Measurements from ENCODE around the gene RHOH.
A peak's percentile ranks its signal among the peaks of the same experiment; 100 is the strongest.

The RHOH gene

DNA sequence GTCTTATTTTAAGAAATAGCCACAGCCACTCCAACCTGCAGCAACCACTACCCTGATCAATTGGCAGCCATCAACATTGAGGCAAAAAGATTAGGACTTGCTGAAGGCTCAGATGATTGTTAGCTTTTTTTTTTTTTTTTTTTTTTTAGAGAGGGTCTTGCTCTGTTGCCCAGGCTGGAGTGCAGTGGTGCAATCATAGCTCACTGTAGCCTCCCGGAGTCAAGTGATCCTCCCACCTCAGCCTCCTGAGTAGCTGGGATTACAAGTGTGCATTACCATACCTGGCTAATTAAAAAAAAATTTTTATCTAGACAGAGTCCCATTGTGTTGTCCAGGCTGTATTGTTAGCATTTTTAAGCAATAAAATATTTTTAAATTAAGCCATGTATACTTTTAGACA, 26.5 kb downstream of the RHOH start:
- peaks cover 3 to 12% of the 10 kb centered on the region in 2 donors for H3K9me3 Mint-ChIP-seq
- no peak for ATAC-seq (replicated peaks)
- no peak overlapping the region for H3K4me3 Mint-ChIP-seq
- peaks cover 43 to 74% of the 10 kb centered on the region in 2 donors for H3K4me1 Mint-ChIP-seq
- DNase-seq, result no peak
- H3K27ac Mint-ChIP-seq, result no peak overlapping the region
- H3K27me3 Mint-ChIP-seq, result no peaks in the 10 kb centered on the region
- peaks cover 30 to 51% of the 10 kb centered on the region in 2 donors for H3K36me3 Mint-ChIP-seq

DNA sequence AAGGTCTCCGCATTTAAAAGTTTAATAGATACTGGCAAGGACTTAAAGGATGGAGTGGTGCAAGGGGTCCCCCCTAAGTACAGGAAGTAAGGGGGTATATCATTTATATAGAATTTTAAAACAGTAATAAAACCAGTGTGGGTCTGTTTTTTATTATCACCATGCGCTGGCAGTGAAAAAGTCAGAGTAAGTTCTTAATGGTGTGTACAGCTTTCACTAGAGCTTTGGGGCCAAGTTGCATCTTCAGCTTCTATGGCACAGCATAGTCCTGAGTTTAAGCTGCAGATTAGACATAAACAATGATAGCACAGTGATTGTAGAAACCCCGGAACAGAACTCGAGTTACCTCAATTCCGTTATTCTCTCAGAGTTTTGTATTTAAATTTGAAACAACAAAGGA, 27.6 kb downstream of the RHOH start:
- no peaks in the 10 kb centered on the region for H3K27me3 Mint-ChIP-seq
- peak overlapping the region; percentile 47 for H3K27ac Mint-ChIP-seq
- DNase-seq (no peak), ATAC-seq (replicated peaks) (no peak)
- no peak overlapping the region for H3K4me3 Mint-ChIP-seq
- peaks cover 49 to 80% of the 10 kb centered on the region in 2 donors for H3K4me1 Mint-ChIP-seq
- H3K9me3 Mint-ChIP-seq, result peaks cover 3 to 12% of the 10 kb centered on the region in 2 donors
- H3K36me3 Mint-ChIP-seq, result peaks cover 28 to 47% of the 10 kb centered on the region in 2 donors

DNA sequence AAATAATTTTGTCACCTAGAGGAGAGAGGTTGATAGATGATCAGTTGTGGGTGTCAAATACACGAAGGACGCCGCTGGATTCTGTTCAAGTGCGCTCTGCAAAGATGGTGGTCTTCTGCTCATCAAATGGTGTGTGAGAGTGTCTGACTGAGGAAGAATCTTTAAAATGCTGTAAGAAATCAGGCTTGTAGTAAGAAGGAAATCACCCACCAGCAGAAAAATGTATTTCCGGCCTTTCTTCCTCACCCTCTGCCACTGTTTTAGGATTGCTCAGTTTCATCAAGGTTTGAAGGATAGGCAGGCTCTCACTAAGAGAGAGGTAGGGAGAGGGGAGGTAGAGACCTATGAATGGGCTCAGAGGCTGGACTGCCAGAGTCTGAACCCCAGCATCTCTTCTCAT, 28.7 kb downstream of the RHOH start:
- H3K36me3 Mint-ChIP-seq, result peaks cover 28 to 47% of the 10 kb centered on the region in 2 donors
- no peak overlapping the region for H3K4me3 Mint-ChIP-seq
- H3K27ac Mint-ChIP-seq, result peak overlapping the region; percentile 81
- H3K9me3 Mint-ChIP-seq, result peaks cover 3 to 12% of the 10 kb centered on the region in 2 donors
- no peaks in the 10 kb centered on the region for H3K27me3 Mint-ChIP-seq
- H3K4me1 Mint-ChIP-seq, result peaks cover 47 to 80% of the 10 kb centered on the region in 2 donors
- ATAC-seq (replicated peaks), result no peak
- DNase-seq, result no peak

DNA sequence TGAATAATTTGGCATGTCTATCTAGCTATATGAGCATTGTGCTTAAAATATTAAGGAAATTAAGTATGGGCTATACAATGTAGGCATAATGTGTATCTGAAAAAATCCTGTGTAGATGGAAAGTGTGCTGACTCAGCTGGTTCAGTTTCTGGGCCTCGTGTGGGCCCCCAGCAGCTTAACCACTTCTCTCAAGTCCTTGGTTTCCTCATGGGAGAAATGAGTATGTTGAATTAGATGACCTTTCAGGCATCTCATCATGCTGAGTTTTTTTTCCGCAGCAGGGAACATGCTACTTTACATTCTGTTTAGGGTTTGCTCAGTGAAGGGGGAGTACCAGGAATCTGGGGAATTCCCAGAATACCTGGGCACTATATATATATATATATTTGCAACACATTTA, 30.5 kb downstream of the RHOH start:
- DNase-seq (peak; percentile 73), ATAC-seq (replicated peaks) (peak; percentile 81 to 84)
- Mint-ChIP-seq H3K27ac (peak overlapping the region; percentile 82), H3K4me3 (peak overlapping the region; percentile 26 to 29), H3K4me1 (peaks cover 50 to 85% of the 10 kb centered on the region in 2 donors), H3K27me3 (no peaks in the 10 kb centered on the region), H3K9me3 (peaks cover 1 to 4% of the 10 kb centered on the region in 2 donors), H3K36me3 (peaks cover 28 to 45% of the 10 kb centered on the region in 2 donors)

DNA sequence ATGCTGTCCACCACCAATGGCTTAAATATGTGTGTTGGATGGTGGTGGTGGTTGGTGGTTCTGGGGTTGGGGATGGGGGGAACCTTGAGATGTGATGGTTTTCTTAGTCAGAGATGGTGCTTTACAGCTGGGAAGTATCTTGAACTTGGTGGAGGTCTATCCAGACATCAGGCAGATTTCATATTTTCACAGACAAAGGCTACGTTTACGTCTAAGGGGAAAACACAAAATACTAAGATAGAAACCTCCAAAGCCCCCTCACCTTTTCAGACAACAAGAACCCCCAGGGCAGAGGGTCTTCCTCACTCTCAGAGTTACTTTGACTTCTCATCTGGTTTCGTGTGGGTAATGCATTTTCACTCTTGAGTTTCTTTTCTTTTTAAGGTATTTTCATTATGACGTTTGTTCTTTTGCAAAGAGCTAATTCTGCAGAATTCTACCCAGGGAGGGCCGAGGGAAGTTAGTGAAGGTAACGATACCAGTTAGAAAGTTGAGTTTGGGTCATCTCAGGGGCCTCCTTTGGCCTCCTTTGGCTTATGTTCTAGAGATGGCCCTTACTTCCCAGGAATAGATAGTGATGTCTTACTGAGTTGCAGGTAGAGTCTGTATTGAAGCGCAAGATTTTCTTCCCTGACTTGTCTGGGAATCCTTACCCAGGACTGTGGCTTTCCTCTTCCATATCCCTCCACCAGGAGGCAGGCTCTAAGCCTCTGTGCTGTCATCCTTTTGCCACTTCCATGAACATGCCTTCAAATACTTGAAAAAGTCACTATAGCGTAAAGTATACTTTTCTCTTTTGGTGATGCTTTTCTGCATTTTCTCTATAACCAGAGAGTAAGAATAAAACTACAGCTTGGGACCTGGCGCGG, 31.9 kb downstream of the RHOH start:
- DNase-seq (peak; percentile 59), ATAC-seq (replicated peaks) (peak; percentile 69 to 70)
- peaks cover 33 to 44% of the 10 kb centered on the region in 2 donors for H3K36me3 Mint-ChIP-seq
- peak overlapping the region; percentile 87 for H3K27ac Mint-ChIP-seq
- peaks cover 4 to 5% of the 10 kb centered on the region in 2 donors for H3K9me3 Mint-ChIP-seq
- H3K4me3 Mint-ChIP-seq, result peak overlapping the region; percentile 66 to 74
- H3K4me1 Mint-ChIP-seq, result peaks cover 51 to 85% of the 10 kb centered on the region in 2 donors
- no peaks in the 10 kb centered on the region for H3K27me3 Mint-ChIP-seq

DNA sequence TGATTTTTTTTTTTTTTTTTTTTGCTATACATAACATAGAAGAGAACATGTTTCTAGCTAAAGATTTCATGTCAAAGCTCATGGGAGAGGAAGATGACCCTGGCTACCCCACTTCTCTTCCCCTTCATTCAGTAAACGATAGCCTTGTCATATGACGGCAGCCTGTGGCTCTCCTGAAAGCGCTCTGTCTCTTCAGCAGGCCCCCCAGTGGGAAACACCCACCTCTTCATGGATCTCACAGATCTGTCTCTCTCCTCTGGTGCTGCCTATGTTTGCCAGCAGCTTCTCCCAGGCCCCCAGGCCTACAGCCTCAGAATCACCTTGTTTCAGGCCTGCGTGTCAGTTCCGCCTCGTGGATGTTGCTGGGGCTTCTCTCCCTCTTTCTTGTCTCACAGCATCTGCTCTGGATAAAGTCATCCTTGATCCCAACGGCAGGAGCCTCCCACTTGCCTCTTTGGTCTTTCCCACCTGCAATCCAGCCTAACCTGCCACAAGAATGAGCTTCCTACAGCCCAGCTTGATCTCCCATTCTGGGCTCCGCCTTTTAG, 34.6 kb downstream of the RHOH start:
- H3K4me1 Mint-ChIP-seq, result peaks cover 49 to 87% of the 10 kb centered on the region in 2 donors
- H3K27ac Mint-ChIP-seq, result peak overlapping the region; percentile 89
- peaks cover 4 to 5% of the 10 kb centered on the region in 2 donors for H3K9me3 Mint-ChIP-seq
- H3K27me3 Mint-ChIP-seq, result no peaks in the 10 kb centered on the region
- no peak for ATAC-seq (replicated peaks)
- H3K4me3 Mint-ChIP-seq, result peak overlapping the region; percentile 40 to 49
- H3K36me3 Mint-ChIP-seq, result peaks cover 25 to 33% of the 10 kb centered on the region in 2 donors
- DNase-seq, result no peak

DNA sequence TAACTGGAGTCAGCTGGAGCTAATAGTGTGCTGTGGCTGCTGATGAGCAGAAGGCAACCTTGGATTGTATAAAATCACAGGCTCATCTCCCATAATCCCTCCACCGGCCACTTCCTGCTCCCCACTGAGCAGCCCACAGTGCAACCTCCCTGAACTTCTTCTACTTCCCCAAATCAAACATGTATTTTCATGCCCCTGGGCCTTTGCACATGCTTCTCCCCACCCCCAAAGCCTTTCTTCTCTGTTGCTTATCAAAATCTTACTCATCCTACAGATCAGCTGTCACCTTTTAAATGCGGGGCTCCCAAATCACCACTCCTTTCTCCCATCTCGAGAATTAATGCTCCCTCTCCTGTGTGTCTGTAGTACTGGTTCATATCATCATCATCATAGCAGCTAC, 35.8 kb downstream of the RHOH start:
- Mint-ChIP-seq H3K4me3 (peak overlapping the region in 1 of 2 donors; percentile 11), H3K9me3 (peaks cover 4 to 5% of the 10 kb centered on the region in 2 donors), H3K27me3 (no peaks in the 10 kb centered on the region), H3K36me3 (peaks cover 18 to 30% of the 10 kb centered on the region in 2 donors), H3K4me1 (peaks cover 40 to 84% of the 10 kb centered on the region in 2 donors), H3K27ac (peak overlapping the region; percentile 75)
- DNase-seq, result no peak
- ATAC-seq (replicated peaks), result no peak

DNA sequence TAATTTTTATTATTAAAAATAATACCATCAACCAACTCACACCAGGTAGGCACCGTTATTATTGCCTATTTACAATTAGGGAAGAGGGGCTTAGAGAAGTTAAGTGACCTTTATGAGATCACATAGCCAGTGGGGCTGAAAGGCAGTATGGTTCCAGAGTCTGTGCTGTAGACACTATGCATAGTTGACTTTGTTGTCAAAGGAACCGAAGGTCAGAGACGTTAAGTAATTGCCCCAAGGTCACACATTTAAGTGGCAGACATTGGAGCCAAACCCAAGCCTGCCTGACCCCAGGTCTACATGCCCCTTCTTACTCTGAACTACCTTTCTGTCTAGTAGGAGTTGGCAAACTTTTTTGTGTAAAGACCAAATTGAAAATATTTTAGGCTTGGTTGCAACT, 36.4 kb downstream of the RHOH start:
- H3K36me3 Mint-ChIP-seq, result peaks cover 23 to 35% of the 10 kb centered on the region in 2 donors
- ATAC-seq (replicated peaks) (no peak), DNase-seq (no peak)
- no peak overlapping the region for H3K4me3 Mint-ChIP-seq
- peaks cover 5 to 6% of the 10 kb centered on the region in 2 donors for H3K9me3 Mint-ChIP-seq
- peaks cover 44 to 86% of the 10 kb centered on the region in 2 donors for H3K4me1 Mint-ChIP-seq
- H3K27ac Mint-ChIP-seq, result no peak overlapping the region
- H3K27me3 Mint-ChIP-seq, result no peaks in the 10 kb centered on the region

DNA sequence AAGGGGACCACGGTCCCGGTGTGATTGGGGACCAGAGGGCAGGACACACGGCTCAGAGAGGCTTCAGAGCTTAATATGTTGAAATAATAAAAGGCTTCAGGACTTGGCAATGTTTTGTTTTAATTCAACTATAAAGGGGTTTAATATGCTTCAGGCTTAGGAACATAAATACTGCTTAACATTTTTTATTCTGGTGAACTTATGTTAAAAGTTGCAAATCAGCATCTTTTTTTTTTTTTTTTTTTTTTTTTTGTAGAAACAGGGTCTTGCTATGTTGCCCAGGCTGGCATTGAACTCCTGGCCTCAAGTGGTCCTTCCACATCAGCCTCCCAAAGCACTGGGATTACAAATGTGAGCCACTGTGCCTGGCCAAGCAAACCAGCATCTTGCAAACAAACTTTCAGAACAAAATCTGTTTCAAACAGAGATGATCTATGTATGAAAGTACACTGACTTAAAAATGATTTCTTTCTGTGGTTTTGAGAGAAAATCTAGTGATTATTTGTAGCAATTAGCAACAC, 37.7 kb downstream of the RHOH start:
- H3K4me1 Mint-ChIP-seq, result peaks cover 43 to 82% of the 10 kb centered on the region in 2 donors
- ATAC-seq (replicated peaks) (no peak), DNase-seq (no peak)
- H3K27ac Mint-ChIP-seq, result peak overlapping the region; percentile 93
- H3K4me3 Mint-ChIP-seq, result no peak overlapping the region
- H3K36me3 Mint-ChIP-seq, result peaks cover 33 to 47% of the 10 kb centered on the region in 2 donors
- H3K9me3 Mint-ChIP-seq, result peaks cover 5 to 6% of the 10 kb centered on the region in 2 donors
- H3K27me3 Mint-ChIP-seq, result no peaks in the 10 kb centered on the region

DNA sequence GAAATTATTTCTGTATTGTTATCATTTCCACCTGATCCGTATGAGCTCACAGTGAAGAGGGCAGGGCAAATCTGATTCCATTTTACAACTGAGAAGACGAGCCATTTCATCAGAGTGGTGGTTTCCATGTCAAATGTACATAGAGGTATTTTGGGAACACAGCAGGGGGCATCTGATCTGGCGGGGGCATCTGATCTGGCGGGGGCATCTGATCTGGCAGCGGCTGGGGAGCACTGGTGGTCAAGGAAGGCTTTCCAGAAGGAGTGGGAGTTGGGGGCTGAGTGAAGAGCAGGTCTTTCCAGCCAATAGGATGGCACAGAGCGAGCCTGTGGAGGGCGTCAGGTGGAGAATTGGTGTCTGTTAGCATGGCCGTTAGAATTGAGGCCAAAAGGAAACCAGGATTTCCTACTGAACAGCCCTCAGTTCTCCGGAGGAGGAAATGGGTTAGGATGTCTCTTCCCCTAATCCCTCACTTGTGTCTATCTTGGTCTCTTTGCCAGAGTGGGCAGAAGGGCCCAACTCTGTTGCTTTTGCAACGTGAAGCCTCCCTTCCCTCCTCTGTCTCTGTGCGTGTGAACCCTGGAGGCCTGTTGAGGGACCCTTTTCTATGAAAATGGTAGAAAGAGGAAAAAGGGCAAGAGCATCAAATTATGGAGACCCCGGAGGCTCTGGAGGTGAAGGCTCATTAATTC, 41.3 kb downstream of the RHOH start:
- no peak for ATAC-seq (replicated peaks)
- H3K36me3 Mint-ChIP-seq, result peaks cover 34 to 49% of the 10 kb centered on the region in 2 donors

DNA sequence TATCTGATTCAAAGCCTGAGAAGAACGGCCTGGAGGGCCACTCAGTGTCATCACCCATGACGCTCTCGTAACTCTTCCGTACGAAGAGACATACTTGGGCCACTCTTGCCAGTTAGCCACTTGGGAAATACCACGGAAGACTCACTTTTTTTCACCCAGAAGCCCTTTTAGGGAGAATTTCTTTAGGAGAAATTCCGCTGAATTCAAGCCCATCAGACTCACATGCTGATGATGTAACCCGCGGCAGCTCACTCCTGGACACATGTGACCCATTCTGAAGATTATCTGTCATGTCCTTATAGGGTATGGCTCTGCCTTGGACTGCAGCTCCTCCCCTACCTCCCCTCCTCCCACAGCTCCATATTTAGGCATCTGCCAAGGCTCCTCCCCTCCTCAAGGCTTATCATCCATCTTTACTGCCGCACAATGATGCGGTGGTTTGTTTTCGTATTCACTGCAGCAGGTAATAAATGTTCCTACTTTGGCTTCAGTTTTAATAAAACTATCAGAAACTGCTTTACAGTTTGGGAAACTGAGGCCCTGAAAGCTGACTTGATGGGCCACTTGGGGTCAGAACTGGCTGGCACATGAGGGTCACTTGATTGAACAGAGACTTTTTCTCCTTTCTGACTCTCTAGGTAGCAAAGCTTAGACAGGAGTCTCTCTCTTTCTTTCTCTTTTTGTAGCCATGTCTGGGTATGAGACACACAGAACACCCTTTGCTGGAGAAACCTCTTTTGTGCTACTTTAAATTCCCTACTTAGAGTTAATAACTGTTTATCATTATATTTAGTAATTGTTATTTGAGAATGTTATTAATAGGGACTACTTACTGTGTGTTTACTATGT, 42.1 kb downstream of the RHOH start:
- H3K27ac Mint-ChIP-seq, result peak overlapping the region; percentile 94
- no peak overlapping the region for H3K4me3 Mint-ChIP-seq
- peaks cover 0 to 3% of the 10 kb centered on the region in 2 donors for H3K9me3 Mint-ChIP-seq
- peaks cover 39 to 56% of the 10 kb centered on the region in 2 donors for H3K36me3 Mint-ChIP-seq
- H3K27me3 Mint-ChIP-seq, result no peaks in the 10 kb centered on the region
- ATAC-seq (replicated peaks) (peak; percentile 28 to 45), DNase-seq (no peak)
- H3K4me1 Mint-ChIP-seq, result peaks cover 43 to 82% of the 10 kb centered on the region in 2 donors

More for the DNA sequence above, 41.3 kb downstream of the RHOH start:
- Mint-ChIP-seq H3K9me3 (peaks cover 0 to 3% of the 10 kb centered on the region in 2 donors), H3K4me1 (peaks cover 39 to 76% of the 10 kb centered on the region in 2 donors), H3K4me3 (peak overlapping the region in 1 of 2 donors; percentile 54), H3K27me3 (no peaks in the 10 kb centered on the region), H3K27ac (peak overlapping the region; percentile 94)
- no peak for DNase-seq

DNA sequence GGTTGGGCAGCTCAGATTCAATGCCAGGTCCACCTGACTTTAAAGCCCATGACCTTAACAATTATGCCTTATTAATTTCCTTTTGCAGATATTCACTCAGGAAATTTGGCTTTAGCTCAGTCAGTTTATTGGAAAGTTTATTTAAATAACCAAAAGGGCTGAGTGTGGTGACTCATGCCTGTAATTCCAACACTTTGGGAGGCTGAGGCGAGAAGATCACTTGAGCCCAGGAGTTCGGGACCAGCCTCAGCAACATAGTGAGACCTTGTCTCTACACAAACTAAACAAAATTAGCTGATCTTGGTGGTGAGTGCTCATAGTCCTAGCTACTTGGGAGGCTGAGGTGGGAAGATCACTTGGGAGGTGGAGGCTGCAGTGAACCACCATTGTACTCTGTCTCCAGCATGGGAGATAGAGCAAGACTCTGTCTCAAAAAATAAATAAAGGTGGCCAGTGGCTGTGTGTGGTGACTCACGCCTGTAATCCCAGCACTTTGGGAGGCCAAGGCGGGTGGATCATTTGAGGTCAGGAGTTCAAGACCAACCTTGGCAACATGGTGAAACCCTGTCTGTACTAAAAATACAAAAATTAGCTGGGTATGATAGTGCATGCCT, 43.3 kb downstream of the RHOH start:
- DNase-seq, result no peak
- peaks cover 0 to 3% of the 10 kb centered on the region in 2 donors for H3K9me3 Mint-ChIP-seq

DNA sequence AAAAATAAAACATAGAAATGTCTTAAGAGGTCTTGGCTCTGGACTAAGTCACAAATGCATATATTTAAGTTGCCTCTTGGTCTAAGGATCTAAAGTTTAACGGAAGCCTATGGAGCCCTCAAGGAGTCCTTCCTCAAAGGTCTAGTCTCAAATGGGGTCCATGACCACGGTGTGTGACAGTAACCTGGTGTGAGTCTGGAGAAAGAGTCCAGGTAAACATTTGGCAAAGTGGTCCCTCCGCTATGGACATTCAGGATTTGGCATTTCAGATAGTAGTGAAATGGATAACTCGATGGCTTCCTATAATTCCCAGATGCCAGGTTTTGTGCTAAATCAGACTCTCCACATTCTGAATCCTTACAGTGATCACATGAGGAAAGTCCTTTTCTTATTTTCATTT, 44.2 kb downstream of the RHOH start:
- peaks cover 49 to 83% of the 10 kb centered on the region in 2 donors for H3K4me1 Mint-ChIP-seq
- DNase-seq (no peak), ATAC-seq (replicated peaks) (no peak)
- H3K36me3 Mint-ChIP-seq, result peaks cover 45 to 64% of the 10 kb centered on the region in 2 donors
- H3K4me3 Mint-ChIP-seq, result no peak overlapping the region
- H3K27me3 Mint-ChIP-seq, result no peaks in the 10 kb centered on the region
- H3K27ac Mint-ChIP-seq, result peak overlapping the region; percentile 59
- H3K9me3 Mint-ChIP-seq, result peaks cover 0 to 3% of the 10 kb centered on the region in 2 donors

More for the DNA sequence above, 43.3 kb downstream of the RHOH start:
- ATAC-seq (replicated peaks), result no peak
- Mint-ChIP-seq H3K27ac (peak overlapping the region; percentile 76), H3K4me3 (no peak overlapping the region), H3K4me1 (peaks cover 45 to 80% of the 10 kb centered on the region in 2 donors), H3K36me3 (peaks cover 41 to 59% of the 10 kb centered on the region in 2 donors), H3K27me3 (no peaks in the 10 kb centered on the region)

All from stimulated activated naive B cell treated with anti-CD40 and anti-IgM and Interleukin-4, amounts not matched to agents 10 μg/mL and 1 μg/mL and 100 μg/mL, for 72 hours (primary cell).